Pancreas (tissue), 10 donors: ENCODE measurements around the gene H2AZ1. TPM values are rescaled to one million over a fixed set of nuclear protein-coding genes. Genes with fewer than 3 reads are reported as not detected.

Source experiments
- ATAC-seq, 4 donors: fragments of 200-7000 bp; cut with Tn5 transposase; one replicate each; pipeline versions ENCODE4 v1.8.0 to v1.9.1; 2020; ENCODE audit warnings: mild to moderate bottlenecking in 4 of 4, moderate library complexity in 4 of 4
- DNase-seq, 6 donors: peaks; one replicate each; pipeline ENCODE4 v3.0.0-alpha.2; 2020
- FAIRE-seq: peaks from 2 replicates; lab custom pipeline; 2012; peaks lifted over from hg19 to GRCh38; lab: Jason Lieb, UNC
- H3K27ac ChIP-seq, 4 donors: fragments of 200-600 bp; sonication (generic); 1 replicate in 3 of 4; 2 replicates in 1 of 4; pipeline versions ENCODE4 v1.5.0 to v1.8.0; 2020
- H3K27me3 ChIP-seq, 4 donors: fragments of 200-600 bp; one replicate each; pipeline ENCODE4 v1.8.0; 2021
- H3K36me3 ChIP-seq, 3 donors: fragments of 200-600 bp; sonication (generic) in 1 of 3; one replicate each; pipeline versions ENCODE4 v1.5.0 to v1.8.0; 2020 to 2021
- H3K4me1 ChIP-seq, 3 donors: fragments of 200-600 bp; one replicate each; pipeline ENCODE4 v1.8.0; 2021
- H3K4me3 ChIP-seq, 4 donors: fragments of 200-600 bp; sonication (generic) in 2 of 4; one replicate each; pipeline versions ENCODE4 v1.5.0 to v1.8.0; 2020 to 2021
- H3K9me3 ChIP-seq, 4 donors: fragments of 200-600 bp; one replicate each; pipeline ENCODE4 v1.8.0; 2021
- CTCF ChIP-seq, 4 donors: fragments of 200-600 bp; sonication (generic) in 3 of 4; IDR thresholded peaks; one replicate each; pipeline versions ENCODE4 v1.5.0 to v1.8.0; 2021; ENCODE audit warnings: antibody characterized with exemption in 4 of 4
- WGBS, 2 donors: extraction: QIAGEN DNeasy Blood & Tissue Kit; methylation state at CpG; one replicate each; pipeline ENCODE4 v1.1.7; 2013; 5-methylcytosine and 5-hydroxymethylcytosine counted together
- intact Hi-C, 3 donors: fragments of 100-400 bp; cut with DNase I; formaldehyde crosslinking; loops; one replicate each; pipeline versions ENCODE4 v1.11.1 to v1.14.2; 2022
- polyA plus RNA-seq, 2 donors: library from polyadenylated mRNA; stranded (reverse); fragments of 200-250 nt; gene quantifications; one replicate each; pipeline ENCODE4 v1.2.3, GENCODE V29; 2013
- total RNA-seq, 6 donors: library from RNA; stranded (reverse); fragmentation: NEBNext Ultra II Directional in 4 of 6; extraction: Animal tissue kit (Norgen Biotek cat#: 25700) in 4 of 6; gene quantifications; one replicate each; pipeline versions ENCODE4 v1.2.1 to v1.2.4, GENCODE V29; 2021 to 2023
- donor health status: healthy with polysubstance abuse.
- donor health status: DM: no; HTN: no; CAD: no; lungs with moderate emphysema.
- donor health status: DM: no; HTN: no; CAD: no.
- donor health status: control.
- donor health status: control.
- donor health status: Bipolar disorder and iron deficiency.
- donor health status: DM: yes; HTN: yes; CAD: no.
- donor health status: DM: no; HTN: no; CAD: no.
- donor health status: DM: no; HTN: no; CAD: no.
- donor health status: DM: yes; HTN: yes; CAD: no.

H2AZ1 gene
- 10 to 100 TPM; 25.1 to 68.3 (median 43.7) TPM for total RNA-seq
- 10 to 100 TPM; 33.8 to 91.5 TPM for polyA plus RNA-seq

- FAIRE-seq (peak; percentile 76), ATAC-seq (peak; percentile 84 to 91 (median 86)), DNase-seq (peak; percentile 94 to 99 (median 98))
- WGBS, 2 donors = 1% methylated on average over 64 to 76 of the region's 76 CpGs
- Histone ChIP-seq H3K36me3 (no peaks in the 10 kb centered on the region), H3K9me3 (no peaks in the 10 kb centered on the region), H3K4me1 (peaks cover 4 to 22% (median 19%) of the 10 kb centered on the region in 3 donors), H3K27ac (peak within 1 kb of the TSS; percentile 73 to 95 (median 88)), H3K27me3 (no peaks in the 10 kb centered on the region), H3K4me3 (peak within 1 kb of the TSS; percentile 65 to 88 (median 84))
- intact Hi-C loops = loop anchor here in 1 of 3 donors (10.0 kb wide), 1 partner anchor 135 kb away; the partner anchor contains the start of gene DAPP1
- no peak for TF ChIP-seq CTCF (IDR thresholded peaks at IDR 0.05)
These were observed at the start of gene H2AZ1 for GRCh38 chr4:99949999-99950912. Gene H2AZ1 (minus strand): TSS chr4:99950275. CDS start chr4:99950170, 105 bp downstream.

- 53 to 59% methylated on average over 2 of the region's 2 CpGs for WGBS, 2 donors
- DNase-seq = no peak
- intact Hi-C loops = no loop called here
These were observed 48.2 kb upstream of the H2AZ1 start for GRCh38 chr4:99998062-99998867.

GRCh38 chr4:99991741-99992140 lies 41.7 kb upstream of the H2AZ1 start:
- Histone ChIP-seq H3K9me3 (no peaks in the 10 kb centered on the region), H3K27ac (no peak overlapping the region), H3K27me3 (no peaks in the 10 kb centered on the region), H3K4me3 (no peak overlapping the region), H3K4me1 (no peaks in the 10 kb centered on the region), H3K36me3 (no peaks in the 10 kb centered on the region)
- 43 to 47% methylated on average over 3 of the region's 3 CpGs for WGBS, 2 donors
- FAIRE-seq (no peak), DNase-seq (no peak), ATAC-seq (no peak)
- no peak for TF ChIP-seq CTCF (IDR thresholded peaks at IDR 0.05)
- intact Hi-C loops = no loop called here

More at GRCh38 chr4:99998062-99998867, 48.2 kb upstream of the H2AZ1 start:
- TF ChIP-seq CTCF (IDR thresholded peaks at IDR 0.05) = no peak
- H3K36me3 ChIP-seq = no peaks in the 10 kb centered on the region
- no peak overlapping the region for H3K27ac ChIP-seq
- no peaks in the 10 kb centered on the region for H3K4me1 ChIP-seq
- FAIRE-seq = no peak
- H3K9me3 ChIP-seq = no peaks in the 10 kb centered on the region
- no peaks in the 10 kb centered on the region for H3K27me3 ChIP-seq
- peak in 1 of 4 donors; percentile 39 for ATAC-seq
- no peak overlapping the region for H3K4me3 ChIP-seq

- no peak for TF ChIP-seq CTCF (IDR thresholded peaks at IDR 0.05)
- Histone ChIP-seq H3K9me3 (no peaks in the 10 kb centered on the region), H3K4me3 (no peak overlapping the region), H3K27me3 (no peaks in the 10 kb centered on the region), H3K36me3 (no peaks in the 10 kb centered on the region), H3K27ac (no peak overlapping the region), H3K4me1 (no peaks in the 10 kb centered on the region)
- intact Hi-C loops = no loop called here
- DNase-seq = no peak
- ATAC-seq = no peak
- no peak for FAIRE-seq
These were observed 37.6 kb upstream of the H2AZ1 start for GRCh38 chr4:99987681-99988080.
